ENCODE measurements around the gene PPP6R1. TPM values are rescaled to one million over a fixed set of nuclear protein-coding genes. Genes with fewer than 3 reads are reported as not detected.
A peak's percentile ranks its signal among the peaks of the same experiment; 100 is the strongest.

The PPP6R1 gene
- total RNA-seq, 1 experiment from 2014 or later = 79.7 TPM

- Histone ChIP-seq H3K27ac (ENCODE audit: insufficient read length, low read depth, low read length) (no peak overlapping the region), H4K8ac (replicated peaks; ENCODE audit: insufficient read length, low read depth, low read length) (no peak overlapping the region), H3K27me3 (ENCODE audit: insufficient read depth, low read length) (no peaks in the 10 kb centered on the region), H3K4ac (ENCODE audit: low read depth, low read length) (no peak overlapping the region), H3T11ph (ENCODE audit: low read length) (no peak overlapping the region), H3K9me3 (ENCODE audit: control insufficient read depth, low read depth, low read length) (no peaks in the 10 kb centered on the region), H3K23ac (ENCODE audit: insufficient read length, low read depth, low read length) (no peak overlapping the region), H2BK120ac (ENCODE audit: low read depth, low read length, poor library complexity, severe bottlenecking) (no peak overlapping the region), H2BK20ac (ENCODE audit: low read depth, low read length, poor library complexity, severe bottlenecking) (no peak overlapping the region), H2AFZ (ENCODE audit: low read length) (no peak overlapping the region), H2AK5ac (ENCODE audit: insufficient read length, low read length) (no peak overlapping the region), H3K79me2 (ENCODE audit: insufficient read depth, low read length) (no peaks in the 10 kb centered on the region), H2BK12ac (ENCODE audit: insufficient read length, low read depth, low read length) (no peak overlapping the region), H4K5ac (ENCODE audit: insufficient read length, low read depth, low read length) (no peak overlapping the region), H2BK5ac (ENCODE audit: insufficient read length, low read length) (no peak overlapping the region), H4K20me1 (ENCODE audit: control insufficient read depth, insufficient read depth, insufficient read length) (no peaks in the 10 kb centered on the region), H3K4me1 (ENCODE audit: insufficient read depth, low read length) (peaks cover 3% of the 10 kb centered on the region; the same call in 1 of the 2 replicates), H3K14ac (ENCODE audit: insufficient read depth, low read length) (no peak overlapping the region), H3K79me1 (ENCODE audit: insufficient read depth, low read depth, low read length, poor library complexity, severe bottlenecking) (no peaks in the 10 kb centered on the region), H3K23me2 (ENCODE audit: insufficient read length, low read depth, low read length, poor library complexity, severe bottlenecking) (no peaks in the 10 kb centered on the region), H3K56ac (ENCODE audit: insufficient read length, low read depth, low read length) (no peak overlapping the region), H3K4me2 (ENCODE audit: insufficient read depth, insufficient read length, low read length) (peak overlapping the region; percentile 25), H4K91ac (ENCODE audit: insufficient read length, low read depth, low read length) (no peak overlapping the region), H3K18ac (ENCODE audit: insufficient read length, low read depth, low read length) (no peak overlapping the region), H3K9ac (ENCODE audit: extremely low read depth, insufficient read length, low read length) (no peak overlapping the region), H2BK15ac (ENCODE audit: low read depth, low read length) (no peak overlapping the region)
- no CpG with 5 or more reads among the region's 12 CpGs for WGBS (ENCODE audit: extremely low coverage, insufficient read length, low lambda C conversion rate)
- TF ChIP-seq, protein P1, sequence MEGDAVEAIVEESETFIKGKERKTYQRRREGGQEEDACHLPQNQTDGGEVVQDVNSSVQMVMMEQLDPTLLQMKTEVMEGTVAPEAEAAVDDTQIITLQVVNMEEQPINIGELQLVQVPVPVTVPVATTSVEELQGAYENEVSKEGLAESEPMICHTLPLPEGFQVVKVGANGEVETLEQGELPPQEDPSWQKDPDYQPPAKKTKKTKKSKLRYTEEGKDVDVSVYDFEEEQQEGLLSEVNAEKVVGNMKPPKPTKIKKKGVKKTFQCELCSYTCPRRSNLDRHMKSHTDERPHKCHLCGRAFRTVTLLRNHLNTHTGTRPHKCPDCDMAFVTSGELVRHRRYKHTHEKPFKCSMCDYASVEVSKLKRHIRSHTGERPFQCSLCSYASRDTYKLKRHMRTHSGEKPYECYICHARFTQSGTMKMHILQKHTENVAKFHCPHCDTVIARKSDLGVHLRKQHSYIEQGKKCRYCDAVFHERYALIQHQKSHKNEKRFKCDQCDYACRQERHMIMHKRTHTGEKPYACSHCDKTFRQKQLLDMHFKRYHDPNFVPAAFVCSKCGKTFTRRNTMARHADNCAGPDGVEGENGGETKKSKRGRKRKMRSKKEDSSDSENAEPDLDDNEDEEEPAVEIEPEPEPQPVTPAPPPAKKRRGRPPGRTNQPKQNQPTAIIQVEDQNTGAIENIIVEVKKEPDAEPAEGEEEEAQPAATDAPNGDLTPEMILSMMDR (conservative IDR thresholded peaks at IDR 0.05) = no peak
- Mint-ChIP-seq H3K36me3 (ENCODE audit: insufficient read depth in 1 of 3, low read depth in 3 of 3) (peaks cover 40 to 68% (median 65%) of the 10 kb centered on the region in 3 experiments; a peak in 6 of 7 replicates), H3K4me3 (peak overlapping the region in 1 of 2 experiments; percentile 69; a peak in 1 of 5 replicates), H3K27ac (peak overlapping the region in 1 of 3 experiments; percentile 79; a peak in 1 of 7 replicates), H3K4me1 (peaks cover 15 to 30% of the 10 kb centered on the region in 2 experiments), H3K9me3 (no peaks in the 10 kb centered on the region), H3K27me3 (ENCODE audit: low read depth) (no peaks in the 10 kb centered on the region; the same call in 1 of the 2 replicates)
- no peak for DNase-seq
Observed at GRCh38 chr19:55302318-55302703, 43.5 kb upstream of the PPP6R1 start.

All from H9 (cell line).